SK-N-DZ (cell line): ENCODE data around the gene IQGAP3.

Experiments
- DNase-seq: peaks from one replicate; pipeline ENCODE4 v3.0.0-alpha.2; 2015; ENCODE audit warnings: low spot score
- small RNA-seq, 2 experiments: library from RNA; depleted of rRNA; stranded (forward); fragments of <200 nt; gene quantifications; one replicate each; pipeline ENCODE3, GENCODE V24; 2014

IQGAP3 gene

DNA sequence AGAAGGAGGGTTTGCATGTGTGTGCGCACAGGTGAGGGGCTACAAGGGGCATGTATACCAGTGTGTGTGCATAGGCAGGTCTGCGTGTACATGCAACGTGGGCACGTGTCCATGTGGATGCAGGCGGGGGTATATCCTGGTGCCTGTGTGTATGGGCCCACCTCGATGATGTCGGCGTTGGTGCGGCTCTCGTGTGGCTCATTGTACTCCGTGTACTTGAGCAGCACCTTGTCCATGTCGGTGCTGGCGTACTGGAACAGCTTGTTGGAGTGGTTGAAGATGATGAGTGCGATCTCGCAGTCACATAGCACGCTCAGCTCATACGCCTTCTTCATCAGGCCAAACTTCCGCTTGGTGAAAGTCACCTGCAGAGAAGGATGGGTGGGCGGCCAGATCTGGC is 90.1 kb downstream of the IQGAP3 start:
- no peak for DNase-seq

DNA sequence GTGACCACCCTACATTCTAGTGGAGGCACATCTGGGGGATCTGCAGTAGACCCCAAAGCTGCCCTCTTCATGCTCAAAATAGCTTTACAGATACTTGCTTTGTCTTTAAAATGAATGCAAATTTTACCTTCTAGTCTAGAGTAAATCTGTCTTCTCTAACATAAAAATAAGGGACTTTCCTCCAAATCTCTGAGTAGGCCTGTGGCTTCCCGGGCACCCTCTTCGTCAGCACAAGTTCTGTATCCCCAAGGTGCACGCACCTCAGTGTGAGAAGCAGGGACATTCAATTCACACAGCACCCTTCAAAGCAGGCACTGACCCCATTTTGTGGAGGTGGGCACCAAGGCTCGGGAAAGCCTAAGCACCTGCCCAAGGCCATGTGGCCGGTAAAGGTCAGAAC is 90.8 kb downstream of the IQGAP3 start:
- DNase-seq: no peak

DNA sequence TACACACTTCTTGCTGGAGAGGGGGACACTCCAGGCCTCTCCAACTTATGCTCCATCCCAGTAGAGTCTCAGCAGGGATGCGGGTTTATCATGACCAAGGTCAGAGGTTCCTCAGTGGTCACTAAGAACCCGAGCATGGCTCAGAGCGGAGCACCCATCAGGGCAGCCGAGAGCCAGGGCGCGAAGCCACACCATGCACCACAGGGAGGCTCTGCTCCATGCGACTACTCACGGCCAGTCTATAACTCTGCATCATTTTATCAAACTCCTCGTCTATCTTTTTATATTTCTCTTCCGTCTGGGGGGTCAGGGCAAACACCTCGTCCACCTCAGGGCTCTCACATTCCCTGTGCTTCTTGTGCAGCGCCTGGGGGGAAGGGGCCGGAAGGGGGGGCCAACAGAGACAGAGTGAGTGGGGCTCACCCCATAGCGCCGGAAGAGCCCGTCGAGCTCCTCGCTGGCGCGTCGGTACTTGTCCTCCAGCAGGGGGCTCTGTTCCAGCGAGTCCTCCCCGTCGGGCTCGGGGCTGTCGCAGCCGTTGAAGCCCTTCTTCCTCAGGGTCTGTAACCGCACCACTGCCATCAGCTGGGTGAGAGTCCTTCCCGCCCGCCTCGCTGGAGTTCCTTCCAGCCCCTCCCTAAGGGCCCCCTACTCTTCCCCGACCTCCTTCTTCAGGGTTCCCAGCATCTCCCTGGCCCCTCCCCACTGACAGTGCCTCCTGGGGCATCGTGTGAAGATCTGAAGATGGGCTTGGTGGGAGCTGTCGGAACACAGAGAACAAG is 91.8 kb downstream of the IQGAP3 start:
- peak; percentile 65 for DNase-seq

DNA sequence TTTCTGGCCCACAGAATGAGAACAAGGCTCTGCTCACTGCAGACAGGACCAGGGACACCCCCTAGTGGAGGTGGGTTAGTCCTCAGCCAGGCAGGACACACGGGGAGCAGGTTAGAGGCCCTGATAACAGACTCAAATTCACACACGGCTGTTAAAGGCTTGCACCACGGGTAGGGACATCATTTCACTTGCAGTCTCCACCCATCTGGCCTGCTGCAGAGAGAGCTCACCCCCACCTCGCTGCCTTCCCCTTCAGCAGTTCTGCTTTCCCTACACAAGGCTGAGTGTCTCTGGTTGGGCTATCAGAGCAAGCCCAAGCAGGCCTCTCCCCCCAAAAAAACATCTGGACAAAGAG is 92.4 kb downstream of the IQGAP3 start:
- no peak for DNase-seq

DNA sequence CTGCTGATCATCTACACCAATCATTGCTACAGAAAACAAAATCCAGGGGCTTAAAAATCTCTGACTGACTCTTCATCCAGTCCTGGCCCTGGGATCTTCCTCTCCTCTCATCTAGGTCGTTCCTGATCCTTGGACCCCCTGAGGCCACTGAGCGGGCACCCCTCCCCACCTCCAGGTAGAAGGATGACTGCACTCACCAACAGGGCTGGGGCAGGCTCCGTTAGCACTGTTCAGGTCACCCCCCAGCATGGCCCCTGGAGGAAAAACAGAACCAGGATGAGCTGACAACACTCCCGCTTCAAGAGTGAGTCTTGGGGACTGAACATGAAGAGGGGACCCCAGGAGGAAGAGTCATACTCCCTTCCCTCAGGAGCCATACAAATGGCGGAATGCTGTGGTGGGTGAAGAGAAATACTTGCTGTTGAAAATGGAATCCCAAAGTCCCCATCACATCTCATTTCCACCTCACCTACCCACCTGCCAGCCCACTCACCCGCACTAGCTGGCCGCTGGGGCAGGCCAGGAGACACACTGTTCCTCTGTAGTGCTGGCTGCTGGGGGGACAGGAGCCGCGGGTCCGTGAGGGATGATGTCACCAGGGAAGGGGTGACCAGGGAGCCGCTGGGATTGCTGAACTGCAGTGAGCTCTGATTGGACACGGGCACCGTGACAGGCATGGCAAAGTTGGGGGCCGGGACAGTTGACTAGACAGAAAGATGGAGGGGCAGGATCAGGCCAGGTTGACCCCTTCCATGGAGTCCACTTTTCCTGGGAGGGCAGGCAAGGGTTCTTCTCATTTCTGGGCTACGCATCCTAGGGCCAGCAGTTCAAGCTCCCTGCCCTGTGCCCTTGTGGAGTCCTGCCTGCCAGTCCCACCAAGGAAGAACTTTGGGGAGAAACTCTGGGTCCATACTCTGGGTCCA is 93.0 kb downstream of the IQGAP3 start:
- DNase-seq: no peak

DNA sequence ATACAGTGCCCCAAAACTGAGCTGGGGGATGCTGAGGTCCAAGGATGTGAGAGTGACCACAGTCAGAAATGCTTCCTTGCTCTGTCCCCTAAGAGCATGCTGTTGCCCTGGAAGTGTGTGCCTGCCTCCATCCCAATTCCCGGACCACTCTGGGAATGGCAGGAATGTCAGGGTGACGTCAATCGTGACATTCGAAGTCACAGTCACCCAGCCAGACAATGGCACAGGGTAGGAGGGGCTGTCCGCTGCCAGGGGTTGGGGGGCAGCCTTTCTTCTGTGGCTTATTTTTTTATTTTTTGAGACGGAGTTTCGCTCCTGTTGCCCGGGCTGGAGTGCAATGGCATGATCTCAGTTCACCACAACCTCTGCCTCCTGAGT is 94.1 kb downstream of the IQGAP3 start:
- no peak for DNase-seq

DNA sequence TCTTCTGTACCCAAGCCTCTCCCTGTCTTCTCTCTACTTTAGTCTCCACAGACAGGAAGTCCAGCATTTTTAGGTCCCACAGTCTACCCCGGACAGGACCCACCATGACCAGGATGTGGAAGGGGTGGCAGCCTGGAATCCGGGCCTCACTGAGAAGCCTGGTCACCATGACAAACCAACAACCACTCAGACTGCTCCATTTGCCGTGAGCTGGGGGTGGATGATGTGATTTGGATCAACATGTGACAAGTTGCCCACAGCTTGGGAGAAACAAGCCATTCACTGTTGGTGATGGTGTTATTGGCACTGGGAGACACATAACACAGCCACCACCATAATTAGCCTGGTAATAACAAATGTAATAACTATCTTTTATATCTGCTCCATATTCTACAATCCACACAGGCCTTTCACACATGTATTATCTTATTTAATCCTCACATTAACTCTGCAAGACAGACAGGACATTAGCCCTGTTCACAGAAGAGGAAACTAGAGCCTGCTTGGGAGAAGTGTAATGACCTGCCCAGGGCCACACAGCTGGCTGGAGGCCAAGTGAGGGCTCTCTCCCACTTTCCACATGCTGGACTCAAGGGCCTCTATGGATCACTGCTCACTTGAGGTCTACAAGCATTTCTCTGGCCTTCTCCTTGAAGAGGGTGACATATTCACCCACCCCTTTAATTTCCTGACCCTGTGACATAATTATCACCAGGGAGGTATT is 94.7 kb downstream of the IQGAP3 start:
- DNase-seq: no peak

DNA sequence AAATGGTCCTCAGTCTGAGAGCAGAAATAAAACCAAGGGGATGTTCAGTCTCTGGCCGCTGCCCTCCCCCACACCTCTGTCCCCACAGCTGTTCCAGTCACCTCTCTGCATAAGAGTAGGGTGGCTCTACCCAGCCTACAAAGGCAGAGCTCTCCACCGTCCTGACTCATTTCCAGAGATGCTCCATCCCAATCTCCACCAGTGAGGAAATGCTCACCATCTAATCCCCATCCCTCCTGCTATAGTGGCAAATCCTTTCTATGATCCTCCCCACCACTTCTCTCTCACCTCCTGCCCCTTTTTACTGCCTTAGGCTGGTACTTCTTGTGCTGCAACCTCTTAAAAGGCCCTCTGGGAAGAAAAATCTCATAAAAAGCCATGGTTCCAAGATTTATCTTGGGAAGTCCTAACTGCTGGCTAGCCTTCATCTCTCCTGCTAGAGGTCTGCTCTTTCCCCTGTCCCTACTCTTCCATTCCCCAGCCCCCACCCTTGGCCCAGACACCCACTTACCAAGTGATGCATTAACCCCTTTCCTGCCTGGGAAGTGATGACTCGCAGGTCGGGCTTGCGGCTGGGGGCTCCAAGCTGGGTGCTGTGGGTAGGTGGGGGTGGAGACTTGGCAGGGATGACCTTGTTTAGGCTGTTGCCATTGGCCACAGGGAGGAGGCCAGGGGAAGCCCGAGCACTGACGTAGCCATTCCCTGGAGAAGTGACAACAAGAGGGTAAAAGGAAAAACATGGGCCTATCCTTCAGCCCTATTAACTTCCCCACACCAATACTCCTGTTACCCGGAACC is 95.7 kb downstream of the IQGAP3 start:
- DNase-seq: no peak

DNA sequence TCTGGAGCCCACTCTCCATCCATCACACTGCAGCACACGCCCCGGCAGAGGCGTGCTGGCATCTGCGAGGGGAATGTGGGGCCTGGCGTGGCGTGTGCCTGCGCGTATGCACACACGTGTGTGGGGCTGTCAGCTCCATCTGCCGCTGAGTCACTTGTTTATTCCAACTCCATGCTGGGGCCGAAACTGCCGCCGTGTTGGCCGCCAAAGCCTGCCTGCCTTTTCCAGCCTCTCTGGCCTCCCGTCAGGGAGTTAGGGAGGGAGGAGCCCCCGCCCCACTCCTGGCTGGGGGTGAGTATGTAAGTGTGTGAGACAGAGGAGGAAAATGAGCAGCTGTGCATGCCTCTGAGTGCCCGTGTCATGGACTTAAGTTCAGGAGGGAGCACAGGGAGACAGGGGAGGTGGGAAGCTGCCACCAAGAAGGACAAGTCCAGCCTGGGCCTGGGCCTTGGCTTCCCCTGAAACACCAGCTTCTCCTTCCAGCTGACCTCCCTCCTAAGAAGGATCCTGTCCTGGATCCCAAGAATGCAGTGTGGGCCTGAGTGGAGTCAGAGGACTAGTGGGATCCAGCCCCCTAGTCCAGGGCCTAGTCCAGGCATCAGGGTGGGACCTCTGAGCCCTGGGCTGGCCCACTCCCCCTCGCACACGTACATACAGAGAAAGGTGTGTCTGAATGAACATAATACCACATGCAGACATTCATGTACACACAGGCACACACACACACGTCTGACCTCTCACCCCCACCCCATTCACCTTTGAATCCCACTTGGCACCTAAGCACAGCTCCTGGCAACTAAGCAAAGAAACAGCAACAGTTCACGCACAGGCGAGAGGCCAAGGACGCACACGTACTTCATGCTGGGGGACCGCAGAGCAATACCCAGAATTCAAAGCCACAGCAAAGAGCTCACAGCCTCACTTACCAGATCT is 96.5 kb downstream of the IQGAP3 start:
- DNase-seq: no peak

Small RNAs within 50 kb of the gene (small RNA-seq; reads per million reads assigned to genes)
- gene RF00019: 0 reads per million in 2 experiments
